NCI-H1694 treated with DMSO at 0.1 percent for 48 hours (cell line): Measurements from ENCODE around the gene NEURL2.
"Not testable (repeated sequence)": the region's sequence is repeated elsewhere in the genome, so short reads cannot be mapped to it uniquely, and the experiment has no call there.

ENCODE experiments used
- DNase-seq: peaks from one replicate; lab custom pipeline; 2025; lab: John Stamatoyannopoulos, UW

The NEURL2 gene, protein sequence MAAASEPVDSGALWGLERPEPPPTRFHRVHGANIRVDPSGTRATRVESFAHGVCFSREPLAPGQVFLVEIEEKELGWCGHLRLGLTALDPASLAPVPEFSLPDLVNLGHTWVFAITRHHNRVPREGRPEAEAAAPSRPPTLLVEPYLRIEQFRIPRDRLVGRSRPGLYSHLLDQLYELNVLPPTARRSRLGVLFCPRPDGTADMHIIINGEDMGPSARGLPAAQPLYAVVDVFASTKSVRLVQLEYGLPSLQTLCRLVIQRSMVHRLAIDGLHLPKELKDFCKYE

DNA sequence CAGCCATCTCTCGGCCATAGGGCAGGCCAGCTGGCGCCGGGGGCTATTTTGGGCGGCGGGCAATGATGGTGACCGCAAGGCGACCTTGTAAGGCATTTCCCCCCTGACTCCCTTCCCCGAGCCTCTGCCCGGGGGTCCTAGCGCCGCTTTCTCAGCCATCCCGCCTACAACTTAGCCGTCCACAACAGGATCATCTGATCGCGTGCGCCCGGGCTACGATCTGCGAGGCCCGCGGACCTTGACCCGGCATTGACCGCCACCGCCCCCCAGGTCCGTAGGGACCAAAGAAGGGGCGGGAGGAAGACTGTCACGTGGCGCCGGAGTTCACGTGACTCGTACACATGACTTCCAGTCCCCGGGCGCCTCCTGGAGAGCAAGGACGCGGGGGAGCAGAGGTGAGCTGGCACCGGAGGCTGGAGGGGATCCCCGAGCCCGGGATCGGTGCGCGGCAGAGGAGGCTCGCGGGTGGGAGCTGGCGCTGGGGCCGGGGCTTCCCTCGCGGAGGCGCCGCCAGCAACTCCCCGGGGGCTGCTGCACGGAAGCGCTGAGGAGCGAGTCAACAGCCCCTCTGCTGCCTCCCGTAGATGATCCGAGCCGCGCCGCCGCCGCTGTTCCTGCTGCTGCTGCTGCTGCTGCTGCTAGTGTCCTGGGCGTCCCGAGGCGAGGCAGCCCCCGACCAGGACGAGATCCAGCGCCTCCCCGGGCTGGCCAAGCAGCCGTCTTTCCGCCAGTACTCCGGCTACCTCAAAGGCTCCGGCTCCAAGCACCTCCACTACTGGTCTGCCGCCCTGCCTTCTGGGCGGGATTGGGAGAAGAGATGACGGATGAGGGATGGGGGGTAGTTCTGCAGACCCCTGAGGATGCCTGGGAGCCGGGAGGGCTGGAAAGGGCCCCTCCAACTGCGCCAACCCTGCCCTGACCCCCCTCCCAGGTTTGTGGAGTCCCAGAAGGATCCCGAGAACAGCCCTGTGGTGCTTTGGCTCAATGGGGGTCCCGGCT, at the start of gene NEURL2, which contains the start of gene CTSA:
TSS of gene NEURL2 (minus strand) at position 224 of the 999 bp plus-strand sequence. CDS start at position 7, 217 bp downstream.
TSS of gene CTSA (plus strand) at position 351 of the 999 bp plus-strand sequence. CDS start at position 585, 234 bp downstream.
- peak; percentile 27 for DNase-seq

DNA sequence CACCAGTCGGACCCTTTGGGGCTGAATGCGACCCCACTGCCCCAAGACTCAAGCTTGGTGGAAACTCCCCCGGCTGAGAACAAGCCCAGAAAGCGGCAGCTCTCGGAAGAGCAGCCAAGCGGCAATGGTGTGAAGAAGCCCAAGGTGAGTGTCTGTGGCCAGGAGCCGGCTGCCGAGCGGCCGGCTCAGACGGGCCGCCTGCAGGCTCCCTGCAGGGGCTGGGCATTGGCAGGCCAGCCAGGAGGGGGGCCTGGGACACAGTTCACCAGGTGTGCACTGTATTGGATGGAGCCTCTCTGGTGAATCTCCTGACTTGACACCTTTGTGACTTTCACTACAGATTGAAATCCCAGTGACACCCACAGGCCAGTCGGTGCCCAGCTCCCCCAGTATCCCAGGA, 49.5 kb upstream of the NEURL2 start:
- DNase-seq, result no peak

DNA sequence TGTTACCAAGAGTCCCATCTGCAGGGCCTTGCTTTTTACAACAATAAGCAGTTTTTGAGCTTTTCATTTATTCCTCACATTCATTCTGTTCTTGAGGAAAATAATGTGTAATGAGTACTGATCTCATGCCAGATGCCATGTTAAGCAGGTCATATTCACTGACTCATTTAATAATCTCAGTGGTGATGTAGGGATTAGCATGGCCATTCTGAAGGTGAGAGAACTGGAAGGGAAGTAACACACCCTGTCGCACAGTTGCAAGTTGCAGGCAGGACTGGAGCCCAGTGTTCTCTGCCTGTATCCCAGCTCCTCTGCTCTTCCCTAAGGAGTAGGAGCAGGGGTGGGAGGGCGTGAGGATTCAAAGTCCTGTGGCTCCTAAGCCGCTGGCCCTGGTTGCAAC, 49.0 kb upstream of the NEURL2 start:
- DNase-seq, result no peak

DNA sequence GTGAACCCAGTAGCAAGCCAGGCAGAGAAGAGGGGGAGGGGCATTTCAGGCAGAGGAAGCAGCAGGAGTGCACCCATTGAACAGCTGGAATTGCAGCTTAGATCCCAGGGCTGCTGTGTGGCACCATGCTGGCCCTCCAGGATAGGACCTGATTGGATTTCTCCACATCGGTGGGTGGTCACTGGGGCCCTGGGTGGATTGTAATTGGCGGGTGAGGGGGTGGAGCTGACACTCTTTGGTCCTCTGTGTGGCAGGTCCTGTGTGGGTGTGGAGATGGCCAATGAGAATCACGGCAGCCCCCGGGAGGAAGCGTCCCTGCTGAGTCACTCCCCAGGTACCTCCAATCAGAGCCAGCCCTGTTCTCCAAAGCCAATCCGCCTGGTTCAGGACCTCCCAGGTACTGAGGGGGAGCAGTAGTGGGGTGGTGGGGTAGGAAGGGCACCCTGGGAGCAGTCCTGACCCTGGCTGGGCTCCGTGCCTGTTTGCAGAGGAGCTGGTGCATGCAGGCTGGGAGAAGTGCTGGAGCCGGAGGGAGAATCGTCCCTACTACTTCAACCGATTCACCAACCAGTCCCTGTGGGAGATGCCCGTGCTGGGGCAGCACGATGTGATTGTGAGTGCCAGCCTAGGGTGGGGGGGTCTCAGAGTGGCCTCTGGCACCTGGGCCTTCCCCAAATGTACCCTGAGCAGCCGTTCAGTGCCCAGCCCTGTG, 47.9 kb upstream of the NEURL2 start:
- DNase-seq, result no peak

DNA sequence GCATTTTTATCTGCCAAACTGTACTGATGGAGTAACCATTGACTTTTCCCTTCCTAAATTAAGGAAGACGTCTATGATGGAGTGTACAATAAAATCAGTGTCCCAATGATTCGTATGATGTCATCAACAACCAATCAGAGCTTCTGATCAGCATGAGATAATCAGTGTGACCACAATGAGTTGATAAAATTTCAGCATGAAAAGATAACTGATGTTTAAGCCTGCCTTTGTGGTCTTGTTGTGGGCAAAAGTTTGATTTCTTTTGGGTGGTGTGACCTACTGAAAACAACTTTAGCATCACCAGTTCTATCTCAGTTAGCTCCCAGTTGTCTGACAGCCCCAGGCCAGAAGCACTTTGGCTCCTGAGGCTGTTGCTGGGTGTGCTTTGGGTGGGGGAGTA, 46.8 kb upstream of the NEURL2 start:
- no peak for DNase-seq

DNA sequence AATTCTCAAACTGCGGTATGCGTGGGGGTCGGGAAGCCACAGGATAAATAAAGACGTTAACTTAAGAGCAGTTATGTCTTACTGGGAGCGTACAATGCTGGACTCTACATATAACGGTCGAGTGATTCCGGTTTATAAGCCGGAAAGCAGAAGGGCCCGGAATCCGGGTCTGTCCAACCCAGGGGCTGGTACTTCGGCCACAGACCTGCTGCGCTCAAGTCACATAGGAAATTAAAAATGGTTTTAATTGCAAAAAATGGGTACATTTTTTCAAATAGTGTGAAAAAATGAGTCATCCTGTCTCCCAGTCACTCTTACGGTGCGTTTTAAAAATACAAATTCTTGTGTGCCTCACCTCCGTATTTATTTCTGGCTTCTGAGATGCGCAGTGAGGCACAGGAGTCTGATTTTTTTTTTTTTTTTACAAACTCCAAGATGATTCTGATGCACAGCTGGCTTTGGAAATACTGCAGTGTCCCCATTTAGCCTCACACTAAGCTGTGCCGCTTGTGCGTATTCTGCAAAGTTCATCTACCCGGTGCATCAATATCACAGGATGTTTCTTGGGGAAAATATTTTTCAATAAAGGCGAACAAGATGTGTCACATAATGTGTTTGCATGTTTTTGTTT, 44.5 kb upstream of the NEURL2 start:
- DNase-seq, result no peak

DNA sequence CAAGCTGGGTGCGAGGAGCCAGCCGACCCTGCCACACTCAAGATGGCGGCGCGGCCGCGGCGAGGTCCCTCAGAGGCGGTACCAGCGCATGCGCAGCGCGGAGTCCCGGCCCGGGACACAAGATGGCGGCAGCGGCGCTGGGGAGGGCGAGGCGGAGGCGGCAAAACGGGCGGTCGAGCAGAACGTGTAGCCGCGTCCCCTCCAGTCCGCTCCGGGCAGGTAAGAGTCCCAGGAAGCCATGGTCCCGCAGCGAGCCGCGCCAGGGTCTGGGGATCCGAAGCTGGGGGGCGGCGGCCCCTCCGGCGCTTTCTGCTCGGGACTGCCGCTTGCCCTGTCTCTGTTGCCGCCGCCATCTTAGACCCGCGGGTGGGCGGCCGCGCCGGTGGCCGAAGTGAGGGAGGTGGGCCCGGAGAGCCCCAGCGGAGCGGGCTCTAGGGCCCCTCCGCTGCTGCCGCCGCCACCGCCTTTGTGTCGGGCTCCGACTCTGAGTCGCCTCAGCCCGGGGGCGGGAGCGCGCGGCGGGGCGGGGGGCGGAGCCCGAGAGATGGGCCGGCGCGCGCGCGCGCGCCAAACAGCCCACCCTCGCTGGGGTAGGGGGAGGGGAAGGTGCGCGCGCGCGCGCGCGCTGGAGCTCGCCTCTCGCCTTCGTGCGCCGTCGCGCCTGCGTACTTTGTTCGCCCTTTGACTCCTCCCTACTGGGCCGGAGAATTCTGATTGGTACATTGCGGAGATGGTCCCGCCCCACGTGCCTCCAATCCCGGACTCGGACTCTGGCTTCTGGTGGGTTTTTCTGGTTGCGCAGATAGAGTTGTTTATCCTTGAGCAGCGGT, 43.8 kb upstream of the NEURL2 start, which contains the start of gene PCIF1:
TSS of gene PCIF1 (plus strand) at position 98 of the 830 bp plus-strand sequence. CDS start 4,317 bp downstream, outside the sequence.
- peak; percentile 92 for DNase-seq

DNA sequence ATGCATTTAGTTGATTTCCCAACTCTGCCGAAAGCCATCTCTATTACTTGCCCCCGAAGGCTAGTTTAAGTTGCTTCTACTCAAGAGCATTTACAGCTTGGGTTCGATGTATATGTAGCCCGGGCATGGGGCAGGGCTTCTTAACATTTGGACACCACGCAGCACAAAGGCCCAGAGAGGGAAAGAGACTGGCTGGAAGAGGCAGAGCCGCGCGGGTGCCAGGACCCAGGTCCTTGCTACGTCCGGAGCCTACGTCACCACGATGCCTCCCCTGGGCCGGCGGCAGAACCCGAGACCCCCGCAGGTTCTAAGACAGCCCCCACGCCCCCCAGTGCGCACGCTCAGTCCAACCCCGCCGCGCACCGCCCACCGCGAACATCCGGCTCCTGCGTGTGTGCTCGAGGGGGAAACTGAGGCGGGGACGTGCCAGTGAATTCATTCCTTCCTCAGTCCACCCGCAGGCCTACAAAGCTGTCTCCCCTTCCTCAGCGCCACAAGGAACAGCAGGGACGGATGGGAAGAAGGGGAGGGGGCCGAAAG, 43.1 kb upstream of the NEURL2 start:
- peak; percentile 62 for DNase-seq

DNA sequence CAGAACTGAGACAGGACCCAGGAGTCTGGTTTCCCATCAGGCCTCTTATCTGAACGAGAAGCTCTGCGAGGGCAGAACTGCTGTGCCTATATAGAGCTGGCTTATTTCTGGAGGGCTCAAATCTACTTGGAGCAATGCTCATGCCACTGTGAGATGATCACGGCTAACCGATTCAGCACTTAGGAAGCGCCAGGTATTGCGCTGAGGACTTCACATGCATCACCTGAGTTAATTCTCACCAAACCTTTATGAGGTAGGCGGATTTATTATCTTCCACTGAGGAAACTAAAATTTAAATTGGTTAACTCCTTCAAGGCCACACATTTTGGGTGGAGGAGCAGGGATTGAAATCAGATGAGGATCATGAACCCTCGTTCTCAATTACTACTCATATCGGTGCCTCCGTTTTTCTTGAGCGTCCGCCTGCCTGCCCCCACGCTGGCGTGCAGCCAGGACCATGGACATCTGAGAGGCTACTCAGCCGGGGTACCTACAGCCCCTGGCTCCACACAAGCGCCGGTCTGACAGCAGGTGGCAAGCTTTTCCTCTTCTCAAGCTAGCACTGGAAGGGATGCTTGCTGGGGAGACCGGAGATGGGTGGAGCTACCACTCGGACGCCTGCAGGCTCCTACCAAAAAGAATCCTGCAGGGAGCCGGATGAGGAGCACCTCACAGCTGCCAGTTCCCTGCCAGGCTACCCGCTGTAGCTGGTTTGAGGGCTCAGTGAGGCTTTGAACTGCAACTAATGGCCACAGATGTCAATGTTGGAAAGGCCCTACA, 42.4 kb upstream of the NEURL2 start:
- peak; percentile 64 for DNase-seq

DNA sequence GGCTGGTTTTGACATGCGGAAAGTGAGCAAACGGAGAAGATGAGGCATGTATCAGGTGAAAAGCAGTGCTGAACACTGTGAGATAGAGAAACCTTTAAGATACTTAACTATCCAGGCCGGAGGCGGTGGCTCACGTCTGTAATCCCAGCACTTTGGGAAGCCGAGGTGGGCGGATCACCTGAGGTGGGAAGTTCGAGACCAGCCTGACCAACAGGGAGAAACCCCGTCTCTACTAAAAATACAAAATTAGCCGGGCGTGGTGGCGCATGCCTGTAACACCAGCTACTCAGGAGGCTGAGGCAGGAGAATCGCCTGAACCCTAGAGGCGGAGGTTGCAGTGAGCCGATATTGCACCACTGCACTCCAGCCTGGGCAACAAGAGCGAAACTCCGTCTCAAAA, 40.7 kb upstream of the NEURL2 start:
- not testable (repeated sequence) for DNase-seq

DNA sequence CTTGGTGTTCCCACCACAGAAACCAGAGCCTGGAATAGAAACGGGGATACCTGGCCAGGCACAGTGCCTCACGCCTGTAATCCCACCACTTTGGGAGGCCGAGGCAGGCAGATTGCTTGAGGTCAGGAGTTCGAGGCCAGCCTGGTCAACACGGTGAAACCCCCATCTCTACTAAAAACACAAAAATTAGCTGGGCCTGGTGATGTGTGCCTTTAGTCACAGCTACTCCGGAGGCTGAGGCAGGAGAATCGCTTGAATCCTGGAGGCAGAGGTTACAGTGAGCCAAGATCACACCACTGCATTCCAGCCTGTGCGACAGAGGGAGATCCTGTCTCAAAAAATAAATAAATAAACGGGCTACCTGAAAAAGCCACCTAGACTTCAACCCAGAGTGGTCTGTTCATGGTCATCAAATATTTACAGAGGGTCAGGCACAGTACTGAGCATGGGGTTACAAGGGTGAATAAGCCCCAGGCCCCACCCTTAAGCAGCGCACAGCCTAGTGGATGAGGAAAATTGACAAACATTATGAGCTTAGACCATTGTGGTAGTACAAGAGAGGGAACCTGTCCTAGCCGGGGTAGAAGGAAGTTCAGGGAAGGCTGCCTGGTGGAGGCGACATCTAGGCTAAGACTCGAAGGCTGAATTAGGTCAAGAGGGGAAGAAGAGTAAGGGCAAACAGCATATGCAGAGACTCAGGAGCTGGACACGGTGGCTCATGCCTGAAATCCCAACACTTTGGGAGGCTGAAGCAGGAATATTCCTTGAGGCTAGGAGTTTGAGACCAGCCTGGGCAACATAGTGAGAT, 36.3 kb upstream of the NEURL2 start:
- no peak for DNase-seq

DNA sequence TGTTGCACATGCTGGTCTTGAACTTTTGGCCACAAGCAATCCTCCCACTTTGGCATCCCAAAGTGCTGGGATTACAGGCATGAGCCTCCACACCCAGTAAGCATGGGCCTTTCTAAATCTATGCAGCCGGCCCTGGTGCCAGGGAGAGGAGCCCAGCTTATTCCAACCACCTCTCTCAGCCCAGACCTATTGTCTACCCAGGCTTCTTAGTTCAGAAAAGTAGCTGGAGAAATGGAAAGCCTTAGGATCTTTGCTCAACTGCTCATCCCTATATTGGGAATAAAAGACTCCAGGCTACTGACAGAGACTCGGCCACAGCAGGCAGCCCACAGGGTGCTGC, 35.7 kb upstream of the NEURL2 start:
- no peak for DNase-seq

DNA sequence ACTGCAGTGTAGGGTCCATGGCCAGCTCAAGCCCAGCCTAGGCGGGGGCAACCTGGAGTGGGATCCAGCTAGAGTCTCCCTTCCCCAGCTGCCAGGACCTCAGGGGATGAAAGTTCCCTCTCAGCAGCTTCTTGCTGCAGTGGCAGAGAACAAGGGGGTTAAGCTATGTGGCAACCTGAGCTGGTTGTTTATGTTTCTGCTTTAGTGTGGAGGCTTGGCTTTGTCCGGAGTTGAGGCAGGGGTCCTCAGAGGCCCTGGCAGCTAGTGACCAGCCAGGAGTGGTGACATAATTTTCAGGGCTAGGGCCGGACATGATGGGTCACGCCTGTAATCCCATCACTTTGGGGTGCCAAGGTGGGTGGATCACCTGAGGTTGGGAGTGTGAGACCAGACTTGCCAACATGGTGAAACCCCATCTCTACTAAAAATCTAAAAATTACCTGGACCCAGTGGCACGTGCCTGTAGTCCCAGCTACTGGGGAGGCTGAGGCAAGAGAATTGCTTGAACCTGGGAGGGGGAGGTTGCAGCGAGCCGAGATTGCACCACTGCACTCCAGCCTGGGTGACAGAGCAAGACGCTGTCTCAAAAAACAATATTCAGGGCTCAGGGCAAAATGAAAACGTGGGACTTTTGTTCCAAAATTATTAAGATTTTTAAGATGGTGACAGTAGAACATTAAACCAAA, 35.0 kb upstream of the NEURL2 start:
- DNase-seq, result no peak

DNA sequence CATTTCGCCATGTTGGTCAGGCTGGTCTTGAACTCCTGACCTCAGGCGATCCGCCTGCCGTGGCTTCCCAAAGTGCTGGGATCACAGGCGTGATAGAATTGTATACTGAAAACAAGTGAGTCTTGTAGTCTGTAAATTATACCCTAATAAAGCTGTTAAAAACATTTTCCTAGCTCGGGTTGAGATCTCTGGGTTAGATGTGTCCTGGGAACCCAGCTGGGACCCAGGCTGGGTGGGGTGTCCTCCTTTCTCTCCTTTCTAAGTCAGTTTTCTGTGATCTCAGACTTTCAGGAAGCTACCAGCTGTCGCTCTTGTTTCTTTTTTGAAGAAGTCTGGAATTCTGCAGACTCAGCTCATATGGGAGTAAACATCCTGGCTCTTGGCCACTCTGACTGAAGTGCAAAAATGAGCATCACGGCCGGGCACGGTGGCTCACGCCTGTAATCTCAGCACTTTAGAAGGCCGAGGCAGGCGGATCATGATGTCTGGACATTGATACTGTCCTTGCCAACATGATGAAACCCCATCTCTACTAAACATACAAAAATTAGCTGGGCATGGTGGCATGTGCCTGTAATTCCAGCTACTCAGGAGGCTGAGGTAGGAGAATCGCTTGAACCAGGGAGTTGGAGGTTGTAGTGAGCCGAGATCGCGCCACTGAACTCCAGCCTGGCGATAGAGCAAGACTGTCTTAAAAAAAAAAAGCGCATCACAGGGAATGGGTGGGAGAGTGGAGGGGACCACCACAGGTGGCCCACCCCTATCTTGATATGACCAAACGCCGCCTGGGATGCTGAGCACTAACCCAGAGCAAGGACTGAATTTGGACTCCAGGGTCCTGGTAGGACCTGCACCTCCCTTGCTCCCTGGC, 33.6 kb upstream of the NEURL2 start:
- DNase-seq, result no peak

DNA sequence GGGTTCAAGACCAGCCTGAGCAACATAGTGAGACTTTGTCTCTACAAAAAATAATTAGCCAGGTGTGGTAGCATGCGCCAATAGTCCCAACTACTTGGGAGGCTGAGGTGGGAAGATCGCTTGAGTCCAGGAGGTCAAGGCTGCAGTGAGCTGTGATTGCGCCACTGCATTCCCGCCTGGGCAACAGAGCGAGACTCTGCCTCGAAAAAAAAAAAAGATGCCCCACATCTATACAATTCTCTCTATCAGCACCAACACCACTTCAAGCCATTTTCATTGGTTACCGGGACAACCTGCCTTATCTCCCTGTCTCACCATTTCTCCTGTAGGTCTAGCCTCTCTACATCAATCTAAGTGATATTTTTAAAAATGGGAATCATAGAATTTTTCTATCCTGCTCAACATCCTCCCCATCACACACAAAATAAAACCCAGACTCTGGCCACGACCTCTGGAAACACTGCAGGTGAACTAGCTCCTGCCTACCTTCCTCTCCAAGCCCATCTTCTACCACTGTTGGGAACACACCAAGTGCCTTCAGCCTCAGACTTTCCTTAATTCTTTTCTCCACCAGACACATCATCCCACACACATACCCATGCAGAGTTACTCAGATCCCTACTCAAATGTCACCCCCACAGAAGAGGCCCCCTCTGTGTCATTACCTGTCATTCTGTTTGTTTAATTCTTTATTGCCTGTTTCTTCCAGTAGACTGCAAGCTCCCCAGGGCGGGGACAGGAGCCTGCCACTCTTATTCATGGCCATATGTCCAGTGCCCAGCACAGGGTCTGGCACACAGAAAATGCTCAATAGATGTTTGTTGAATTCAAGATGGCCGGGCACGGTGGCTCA, 30.6 kb upstream of the NEURL2 start:
- no peak for DNase-seq
